ENCODE measurements around the gene PUM1.
"Not testable (repeated sequence)": the region's sequence is repeated elsewhere in the genome, so short reads cannot be mapped to it uniquely, and the experiment has no call there.

PUM1 gene

GRCh38 chr1:30988045-30988444 is 77.5 kb downstream of the PUM1 start:
- DNase-seq, result no peak

- no peak for DNase-seq
These were observed 78.8 kb downstream of the PUM1 start for GRCh38 chr1:30986755-30987154.

- DNase-seq, result no peak
These were observed 80.5 kb downstream of the PUM1 start for GRCh38 chr1:30984991-30985503.

- DNase-seq, result no peak
These were observed 81.2 kb downstream of the PUM1 start for GRCh38 chr1:30984165-30984889.

GRCh38 chr1:30982937-30983336 is 82.6 kb downstream of the PUM1 start:
- peak; percentile 36 for DNase-seq

GRCh38 chr1:30982431-30982830 is 83.1 kb downstream of the PUM1 start:
- DNase-seq, result no peak

GRCh38 chr1:30981172-30981571 is 84.3 kb downstream of the PUM1 start:
- no peak for DNase-seq

- DNase-seq, result no peak
These were observed 88.0 kb downstream of the PUM1 start for GRCh38 chr1:30977511-30977910.

- no peak for DNase-seq
These were observed 88.4 kb downstream of the PUM1 start for GRCh38 chr1:30977105-30977504.

GRCh38 chr1:30976143-30976542 is 89.4 kb downstream of the PUM1 start:
- DNase-seq, result no peak

- DNase-seq, result no peak
These were observed 90.3 kb downstream of the PUM1 start for GRCh38 chr1:30975217-30975616.

GRCh38 chr1:30974536-30974935 is 91.0 kb downstream of the PUM1 start:
- no peak for DNase-seq

- DNase-seq, result not testable (repeated sequence)
These were observed 93.2 kb downstream of the PUM1 start for GRCh38 chr1:30972349-30972748.

- no peak for DNase-seq
These were observed 94.0 kb downstream of the PUM1 start for GRCh38 chr1:30971496-30971895.

GRCh38 chr1:30969903-30970302 is 95.6 kb downstream of the PUM1 start:
- DNase-seq, result no peak

GRCh38 chr1:30968220-30968971 is 97.1 kb downstream of the PUM1 start:
- DNase-seq, result no peak

- peak; percentile 74 for DNase-seq
These were observed 98.7 kb downstream of the PUM1 start for GRCh38 chr1:30966690-30967369.

- no peak for DNase-seq
These were observed 99.5 kb downstream of the PUM1 start for GRCh38 chr1:30965924-30966599.

- DNase-seq, result no peak
These were observed 100.8 kb downstream of the PUM1 start for GRCh38 chr1:30964706-30965105.

- no peak for DNase-seq
These were observed 102.7 kb downstream of the PUM1 start for GRCh38 chr1:30962609-30963508.

GRCh38 chr1:30957560-30958222 is 107.8 kb downstream of the PUM1 start:
- no peak for DNase-seq
